LHCN-M2 (cell line): ENCODE measurements around the gene CACNA1G. TPM values are rescaled to one million over a fixed set of nuclear protein-coding genes. Genes with fewer than 3 reads are reported as not detected.

Experiments used
- DNase-seq: peaks from one replicate; pipeline ENCODE4 v3.0.0-alpha.2; 2012; ENCODE audit warnings: low read depth
- total RNA-seq: library from RNA; depleted of rRNA; stranded (reverse); fragments of >200 nt; gene quantifications from 2 replicates; pipeline ENCODE4 v1.2.3, GENCODE V29; 2014

CACNA1G gene
- total RNA-seq, 1 experiment from 2014 or later: under 0.01 TPM

DNA sequence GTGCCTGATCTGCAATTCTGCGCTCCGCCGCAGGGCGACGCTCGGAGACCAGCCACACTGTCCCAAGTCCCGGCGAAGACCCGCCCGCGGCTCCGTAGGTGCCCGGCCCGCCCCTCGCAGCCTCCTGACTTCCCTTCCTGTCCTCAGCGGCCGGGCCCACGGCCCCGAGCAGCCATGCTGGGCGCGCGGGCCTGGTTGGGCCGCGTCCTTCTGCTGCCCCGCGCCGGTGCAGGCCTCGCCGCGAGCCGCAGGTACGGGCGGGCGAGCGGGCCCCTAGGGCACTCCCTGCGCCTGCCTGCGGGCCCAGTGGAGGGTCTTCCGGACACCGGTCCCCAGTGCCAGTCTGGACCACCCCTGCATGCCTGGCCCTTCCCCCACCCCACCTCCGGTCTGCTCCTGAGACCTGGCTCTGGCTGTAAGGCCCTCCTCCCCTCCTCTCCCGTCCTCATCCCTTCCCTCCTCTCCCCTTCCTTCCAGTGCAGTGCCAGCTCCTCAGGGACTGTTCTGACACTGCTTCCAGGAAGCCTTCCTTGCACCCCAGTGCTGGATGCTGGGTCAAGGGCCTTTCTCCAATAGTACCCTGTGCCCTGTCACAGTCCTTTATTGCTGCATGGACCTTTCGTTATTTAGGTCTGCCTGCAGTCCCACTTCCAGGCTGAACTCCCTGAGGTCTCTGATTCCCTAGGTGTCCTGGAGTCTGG is 13.3 kb upstream of the CACNA1G start, which contains the start of gene SPATA20:
Gene SPATA20, plus strand, starts transcription at position 140 of the 701 bp plus-strand sequence. Its CDS starts 35 bp downstream, at position 175.
- DNase-seq: peak; percentile 79

- DNase-seq: peak; percentile 72
Observed at GRCh38 chr17:50547736-50548083, 12.8 kb upstream of the CACNA1G start.

DNA sequence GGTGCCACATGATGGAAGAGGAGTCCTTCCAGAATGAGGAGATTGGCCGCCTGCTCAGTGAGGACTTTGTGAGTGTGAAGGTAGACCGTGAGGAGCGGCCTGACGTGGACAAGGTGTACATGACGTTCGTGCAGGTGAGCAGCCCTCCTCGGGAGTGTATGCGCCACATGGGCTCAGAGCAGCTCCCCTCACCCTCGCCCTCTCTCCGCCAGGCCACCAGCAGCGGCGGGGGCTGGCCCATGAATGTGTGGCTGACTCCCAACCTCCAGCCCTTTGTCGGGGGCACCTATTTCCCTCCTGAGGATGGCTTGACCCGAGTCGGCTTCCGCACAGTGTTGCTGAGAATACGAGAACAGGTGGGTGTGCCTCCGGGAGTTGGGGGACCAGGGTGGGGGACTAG is 11.7 kb upstream of the CACNA1G start:
- no peak for DNase-seq

DNA sequence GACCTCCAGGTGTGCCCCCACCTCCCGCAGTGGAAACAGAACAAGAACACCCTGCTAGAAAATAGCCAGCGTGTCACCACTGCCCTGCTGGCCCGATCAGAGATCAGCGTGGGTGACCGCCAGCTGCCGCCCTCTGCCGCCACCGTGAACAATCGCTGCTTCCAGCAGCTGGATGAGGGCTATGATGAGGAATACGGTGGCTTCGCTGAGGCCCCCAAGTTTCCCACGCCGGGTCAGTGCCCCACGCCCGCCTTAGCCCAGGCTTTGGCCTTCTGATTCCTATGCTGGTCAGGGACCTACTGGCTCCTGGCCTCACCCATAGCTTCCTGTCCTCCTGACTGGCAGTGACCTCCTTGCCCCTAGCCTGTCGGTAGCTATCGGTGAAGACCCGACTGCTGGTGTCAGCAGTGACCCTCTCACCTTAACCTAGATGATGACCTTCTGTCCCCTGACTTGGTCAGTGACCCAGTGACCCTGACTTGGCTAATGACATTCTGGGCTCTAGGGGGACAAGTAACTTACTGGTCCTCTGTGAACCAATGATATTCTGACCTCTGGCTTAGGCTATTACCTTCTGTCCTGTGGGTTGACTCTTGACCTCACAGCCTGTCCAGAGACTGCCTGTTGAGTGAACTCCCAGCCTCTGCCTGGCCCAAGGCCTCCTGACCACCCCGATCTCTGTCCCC is 11.1 kb upstream of the CACNA1G start:
- DNase-seq: no peak

GRCh38 chr17:50549969-50550368 is 10.5 kb upstream of the CACNA1G start:
- DNase-seq: no peak

DNA sequence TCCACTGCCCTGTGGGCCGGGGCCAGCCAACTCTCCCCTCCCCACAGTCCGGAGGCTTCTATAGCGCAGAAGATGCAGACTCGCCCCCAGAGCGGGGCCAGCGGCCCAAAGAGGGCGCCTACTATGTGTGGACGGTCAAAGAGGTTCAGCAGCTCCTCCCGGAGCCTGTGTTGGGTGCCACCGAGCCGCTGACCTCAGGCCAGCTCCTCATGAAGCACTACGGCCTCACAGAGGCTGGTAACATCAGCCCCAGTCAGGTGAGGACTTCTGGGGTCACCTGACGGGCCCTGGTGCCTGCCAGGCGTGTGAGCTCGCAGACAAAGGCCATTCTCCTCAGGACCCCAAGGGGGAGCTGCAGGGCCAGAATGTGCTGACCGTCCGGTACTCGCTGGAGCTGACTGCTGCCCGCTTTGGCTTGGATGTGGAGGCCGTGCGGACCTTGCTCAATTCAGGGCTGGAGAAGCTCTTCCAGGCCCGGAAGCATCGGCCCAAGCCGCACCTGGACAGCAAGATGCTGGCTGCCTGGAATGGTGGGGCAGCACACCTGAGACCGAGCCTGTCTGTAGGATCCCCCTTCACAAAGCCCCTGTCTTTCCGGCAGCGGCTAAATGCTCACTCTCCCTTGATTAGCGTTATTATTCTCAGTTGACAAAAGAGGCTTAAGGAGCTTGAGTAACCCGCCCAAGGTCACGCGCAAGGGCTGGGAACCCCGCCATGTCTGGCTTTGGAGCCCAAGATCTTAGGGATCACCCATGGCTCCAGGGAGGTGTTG is 9.7 kb upstream of the CACNA1G start:
- DNase-seq: peak; percentile 53

- DNase-seq: no peak
Observed at GRCh38 chr17:50551433-50551815, 9.1 kb upstream of the CACNA1G start.

DNA sequence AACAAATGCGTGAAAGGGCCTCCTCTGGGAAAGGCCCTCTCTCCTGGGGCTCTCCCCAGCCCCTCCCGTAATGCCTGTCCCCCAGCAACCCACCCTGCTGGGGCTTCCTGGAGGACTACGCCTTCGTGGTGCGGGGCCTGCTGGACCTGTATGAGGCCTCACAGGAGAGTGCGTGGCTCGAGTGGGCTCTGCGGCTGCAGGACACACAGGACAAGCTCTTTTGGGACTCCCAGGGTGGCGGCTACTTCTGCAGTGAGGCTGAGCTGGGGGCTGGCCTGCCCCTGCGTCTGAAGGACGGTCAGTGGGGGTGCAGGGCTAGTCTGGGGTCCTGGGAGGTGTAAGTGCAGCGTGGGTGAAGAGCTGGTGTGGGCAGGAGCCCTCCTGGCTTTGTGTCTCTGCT is 8.6 kb upstream of the CACNA1G start:
- DNase-seq: no peak

GRCh38 chr17:50554201-50554600 is 6.3 kb upstream of the CACNA1G start:
- no peak for DNase-seq

DNA sequence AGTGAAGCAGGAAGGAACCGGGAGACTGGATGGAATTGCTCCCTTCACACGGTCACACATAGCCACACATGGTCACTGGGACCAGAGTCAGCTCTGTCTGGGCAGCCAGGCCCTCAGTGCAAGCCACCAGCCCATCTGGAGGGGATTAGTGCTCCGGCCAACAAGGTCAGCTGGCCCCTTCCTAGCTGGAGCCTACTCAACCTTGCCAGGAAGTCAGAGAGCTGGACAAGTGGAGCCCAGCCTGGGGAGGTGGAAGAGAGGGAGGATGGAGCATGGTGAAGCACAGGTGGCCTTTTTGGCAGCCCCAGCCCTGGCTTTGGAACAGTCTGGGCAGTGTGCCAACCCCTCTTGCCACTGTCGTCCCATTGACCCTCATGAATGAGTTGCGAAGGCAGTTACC is 3.7 kb upstream of the CACNA1G start:
- no peak for DNase-seq

DNA sequence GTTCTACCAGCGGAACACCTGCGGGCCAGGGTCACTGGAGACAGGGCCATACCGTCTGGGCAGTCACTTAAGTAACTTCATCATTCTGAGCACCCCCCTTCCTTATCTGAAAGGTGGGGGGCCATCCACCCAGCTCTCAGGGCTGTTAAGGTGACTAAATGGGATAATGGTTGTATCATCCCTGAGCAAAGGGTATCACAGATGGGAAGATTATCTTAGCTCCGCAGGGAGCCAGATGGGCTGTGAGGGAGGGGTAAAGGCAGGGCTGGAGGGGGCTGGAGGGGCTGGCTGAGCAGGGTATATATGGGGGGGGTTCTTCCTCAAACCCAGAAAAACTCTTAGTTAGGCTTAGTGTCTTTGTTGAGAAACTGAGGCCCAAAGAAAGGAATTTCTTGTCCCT is 2.9 kb upstream of the CACNA1G start:
- DNase-seq: no peak

GRCh38 chr17:50558091-50558490 is 2.4 kb upstream of the CACNA1G start:
- DNase-seq: no peak

GRCh38 chr17:50558581-50558940 is 2.0 kb upstream of the CACNA1G start:
- no peak for DNase-seq

DNA sequence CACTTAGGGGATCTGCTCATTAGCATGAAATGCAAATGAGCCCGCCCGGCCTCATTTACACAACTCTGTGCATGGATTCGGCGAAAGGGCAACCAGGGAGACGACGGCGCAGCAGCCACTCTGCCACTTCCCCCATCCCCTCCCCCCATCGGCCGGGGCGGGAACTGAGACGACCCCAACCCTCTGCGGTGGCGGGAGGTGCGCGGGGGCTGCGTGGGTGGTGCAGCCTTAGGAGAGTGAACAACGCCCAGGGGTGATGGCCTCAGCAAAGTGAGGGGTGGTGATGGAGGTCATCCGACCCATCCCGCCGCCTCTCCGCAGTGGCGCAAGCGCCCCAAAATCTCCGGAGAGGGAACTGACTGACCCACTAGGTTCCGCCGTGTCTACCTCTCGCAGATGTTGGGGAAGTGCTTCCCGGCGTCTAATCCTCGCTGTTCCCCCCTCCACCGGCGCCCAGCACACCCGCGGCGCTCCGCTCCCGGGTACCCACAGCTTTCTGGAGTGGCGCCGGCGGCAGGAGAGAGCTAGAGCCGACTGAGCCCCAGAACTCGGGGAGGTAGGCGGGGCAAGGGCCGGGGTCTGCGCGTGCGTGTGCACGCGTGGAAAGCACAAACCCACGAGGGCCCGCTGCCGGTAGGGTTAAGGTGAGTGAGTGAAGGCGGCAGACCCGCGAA is 1.4 kb upstream of the CACNA1G start:
- DNase-seq: no peak

- peak; percentile 42 for DNase-seq
Observed at GRCh38 chr17:50559674-50560184, 786 bp upstream of the CACNA1G start.

DNA sequence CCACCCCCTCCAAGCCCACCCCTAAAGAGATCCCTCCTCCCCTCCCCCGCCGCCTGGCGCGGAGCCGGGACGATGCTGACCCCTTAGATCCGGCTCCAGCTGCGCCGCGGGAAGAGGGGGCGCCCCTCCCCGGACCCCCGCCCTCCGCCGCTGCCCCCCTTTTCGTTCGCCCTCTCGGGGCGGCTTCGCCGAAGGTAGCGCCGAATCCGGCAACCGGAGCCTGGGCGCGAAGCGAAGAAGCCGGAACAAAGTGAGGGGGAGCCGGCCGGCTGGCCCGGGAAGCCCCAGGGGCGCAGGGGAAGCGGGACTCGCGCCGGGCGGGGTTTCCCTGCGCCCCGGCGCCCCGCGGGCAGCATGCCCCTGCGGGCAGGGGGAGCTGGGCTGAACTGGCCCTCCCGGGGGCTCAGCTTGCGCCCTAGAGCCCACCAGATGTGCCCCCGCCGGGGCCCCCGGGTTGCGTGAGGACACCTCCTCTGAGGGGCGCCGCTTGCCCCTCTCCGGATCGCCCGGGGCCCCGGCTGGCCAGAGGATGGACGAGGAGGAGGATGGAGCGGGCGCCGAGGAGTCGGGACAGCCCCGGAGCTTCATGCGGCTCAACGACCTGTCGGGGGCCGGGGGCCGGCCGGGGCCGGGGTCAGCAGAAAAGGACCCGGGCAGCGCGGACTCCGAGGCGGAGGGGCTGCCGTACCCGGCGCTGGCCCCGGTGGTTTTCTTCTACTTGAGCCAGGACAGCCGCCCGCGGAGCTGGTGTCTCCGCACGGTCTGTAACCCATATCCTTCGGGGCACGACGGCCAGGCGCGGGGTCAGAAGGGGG is 623 bp downstream of the CACNA1G start:
- no peak for DNase-seq

DNA sequence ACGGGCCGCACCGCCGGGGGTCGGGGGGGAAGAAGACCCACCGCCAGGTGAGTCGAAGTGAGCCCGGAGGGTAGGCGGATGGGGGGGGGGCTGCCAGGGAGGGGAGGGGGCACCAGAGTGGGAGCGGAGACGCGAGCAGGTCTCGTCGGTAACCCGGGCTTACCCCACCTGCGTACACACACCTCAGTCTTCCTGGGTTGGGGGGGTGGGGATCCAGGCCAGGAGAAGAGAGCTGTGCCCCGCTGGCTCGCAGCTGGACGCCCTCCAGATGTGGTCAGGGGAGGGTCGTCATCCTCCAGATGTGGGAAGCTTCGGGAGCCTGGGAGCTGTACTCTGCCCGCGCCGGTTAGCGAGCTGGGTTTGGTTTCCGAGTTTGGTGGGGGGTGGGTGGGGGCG is 1.2 kb downstream of the CACNA1G start:
- no peak for DNase-seq

DNA sequence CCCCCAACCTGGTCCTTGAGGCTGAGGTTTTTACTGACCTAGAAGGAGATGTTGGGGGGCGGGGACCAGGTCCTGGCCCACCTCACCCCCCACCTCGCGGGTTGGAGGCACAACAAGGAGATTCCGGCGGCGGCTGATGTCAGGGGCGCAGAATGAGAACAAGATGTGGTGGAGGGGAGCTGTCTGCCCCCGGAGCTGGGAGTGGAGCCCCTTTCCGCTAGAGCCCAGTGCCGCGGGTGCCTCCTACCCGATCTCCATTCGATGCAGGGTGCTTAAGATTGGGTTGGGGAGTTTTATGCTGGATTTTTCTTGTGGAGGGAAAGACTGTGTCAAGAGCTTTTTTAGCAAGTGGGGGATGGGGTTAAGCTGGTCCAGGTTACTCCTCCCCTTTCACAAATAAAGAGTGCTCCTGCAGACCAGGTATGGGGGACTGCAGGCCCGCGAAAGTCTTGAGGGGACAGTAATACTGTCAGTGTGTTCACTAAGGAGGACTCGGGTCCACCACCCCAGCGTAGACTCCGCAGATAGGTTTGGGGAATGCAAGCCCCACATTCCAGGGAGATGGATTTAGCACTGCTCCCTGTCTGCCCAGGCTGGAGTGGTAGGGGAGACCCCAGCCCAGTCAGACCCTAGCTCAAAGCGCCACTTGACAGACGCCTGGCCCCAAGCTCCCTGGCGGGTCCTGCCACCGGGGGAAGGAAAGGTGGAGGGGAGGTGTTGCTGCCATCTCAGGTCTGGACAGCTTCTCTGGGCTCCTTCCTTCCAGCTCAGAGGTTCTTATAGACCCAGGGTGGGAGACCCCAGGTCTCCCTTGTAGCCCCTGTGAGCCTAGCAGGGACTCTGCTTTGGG is 2.0 kb downstream of the CACNA1G start:
- no peak for DNase-seq

DNA sequence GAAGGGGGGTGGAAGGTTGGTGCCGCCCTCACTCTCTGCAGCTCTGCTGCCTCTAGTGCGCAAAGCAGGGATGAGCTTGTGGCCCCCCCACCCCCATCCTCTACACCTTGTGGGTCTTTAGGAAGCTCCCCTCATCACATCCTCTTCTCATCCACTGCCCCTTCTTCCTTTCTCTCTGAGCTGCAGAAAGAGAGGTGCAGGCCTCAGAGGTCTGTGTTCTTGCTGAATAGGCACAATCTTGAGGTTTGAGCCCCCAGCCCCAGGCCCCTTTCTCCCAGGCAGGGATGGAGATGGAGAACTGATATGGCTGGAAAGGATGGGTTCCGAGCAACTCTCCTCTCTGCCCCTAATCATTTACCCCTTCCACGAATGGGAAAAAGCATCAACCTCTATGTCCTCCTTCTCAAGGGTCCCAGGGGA is 2.6 kb downstream of the CACNA1G start:
- no peak for DNase-seq

- peak; percentile 70 for DNase-seq
Observed at GRCh38 chr17:50564916-50565315, 4.4 kb downstream of the CACNA1G start.
